Measurements from ENCODE around the gene GSTP1.
"Not testable (repeated sequence)": the region's sequence is repeated elsewhere in the genome, so short reads cannot be mapped to it uniquely, and the experiment has no call there.

The GSTP1 gene

GRCh38 chr11:67622905-67623304 is 39.3 kb downstream of the GSTP1 start:
- H3K36me3 ChIP-seq (ENCODE audit: control insufficient read depth, insufficient read depth, low read length): not testable (repeated sequence)

GRCh38 chr11:67623795-67624194 is 40.2 kb downstream of the GSTP1 start:
- not testable (repeated sequence) for H2AFZ ChIP-seq; H3K4me3 ChIP-seq (ENCODE audit: low read depth, low read length); H3K36me3 ChIP-seq (ENCODE audit: control insufficient read depth, insufficient read depth, low read length); H3K4me2 ChIP-seq (ENCODE audit: low read length); H3K9ac ChIP-seq; H3K9me3 ChIP-seq (ENCODE audit: control insufficient read depth, low read length); H3K27ac ChIP-seq; H3K27me3 ChIP-seq (ENCODE audit: control insufficient read depth, insufficient read depth, low read length); H3K79me2 ChIP-seq; H3K4me1 ChIP-seq

More at GRCh38 chr11:67622905-67623304, 39.3 kb downstream of the GSTP1 start:
- H3K4me3 ChIP-seq (ENCODE audit: low read depth, low read length); H3K27me3 ChIP-seq (ENCODE audit: control insufficient read depth, insufficient read depth, low read length); H3K9ac ChIP-seq; H3K9me3 ChIP-seq (ENCODE audit: control insufficient read depth, low read length); H3K4me2 ChIP-seq (ENCODE audit: low read length); H3K79me2 ChIP-seq; H2AFZ ChIP-seq; H3K27ac ChIP-seq; H3K4me1 ChIP-seq: not testable (repeated sequence)

GRCh38 chr11:67626131-67626833 is 42.7 kb downstream of the GSTP1 start:
- not testable (repeated sequence) for H3K9ac ChIP-seq; H2AFZ ChIP-seq; H3K27ac ChIP-seq; H3K36me3 ChIP-seq (ENCODE audit: control insufficient read depth, insufficient read depth, low read length); H3K4me1 ChIP-seq; H3K79me2 ChIP-seq; H3K9me3 ChIP-seq (ENCODE audit: control insufficient read depth, low read length); H3K4me3 ChIP-seq (ENCODE audit: low read depth, low read length); H3K27me3 ChIP-seq (ENCODE audit: control insufficient read depth, insufficient read depth, low read length); H3K4me2 ChIP-seq (ENCODE audit: low read length)

GRCh38 chr11:67626970-67627369 is 43.4 kb downstream of the GSTP1 start:
- TF ChIP-seq CTCF (IDR thresholded peaks at IDR 0.05): no peak
- H3K27me3 ChIP-seq (ENCODE audit: control insufficient read depth, insufficient read depth, low read length): no peaks in the 10 kb centered on the region

GRCh38 chr11:67627441-67627811 is 43.8 kb downstream of the GSTP1 start:
- no peak overlapping the region for H3K4me2 ChIP-seq (ENCODE audit: low read length)
- H3K79me2 ChIP-seq: no peaks in the 10 kb centered on the region
- peaks cover 6% of the 10 kb centered on the region for H3K4me1 ChIP-seq
- no peak for TF ChIP-seq CTCF (IDR thresholded peaks at IDR 0.05)
- H3K27me3 ChIP-seq (ENCODE audit: control insufficient read depth, insufficient read depth, low read length): no peaks in the 10 kb centered on the region
- no peaks in the 10 kb centered on the region for H3K9me3 ChIP-seq (ENCODE audit: control insufficient read depth, low read length)
- no peak overlapping the region for H3K9ac ChIP-seq
- no peak overlapping the region for H2AFZ ChIP-seq
- no peak overlapping the region for H3K4me3 ChIP-seq (ENCODE audit: low read depth, low read length)
- H3K27ac ChIP-seq: no peak overlapping the region
- H3K36me3 ChIP-seq (ENCODE audit: control insufficient read depth, insufficient read depth, low read length): no peaks in the 10 kb centered on the region

More at GRCh38 chr11:67626970-67627369, 43.4 kb downstream of the GSTP1 start:
- H3K4me2 ChIP-seq (ENCODE audit: low read length): no peak overlapping the region
- no peaks in the 10 kb centered on the region for H3K79me2 ChIP-seq
- H3K9ac ChIP-seq: no peak overlapping the region
- no peaks in the 10 kb centered on the region for H3K36me3 ChIP-seq (ENCODE audit: control insufficient read depth, insufficient read depth, low read length)
- no peak overlapping the region for H2AFZ ChIP-seq
- no peaks in the 10 kb centered on the region for H3K9me3 ChIP-seq (ENCODE audit: control insufficient read depth, low read length)
- H3K4me3 ChIP-seq (ENCODE audit: low read depth, low read length): no peak overlapping the region
- peaks cover 3% of the 10 kb centered on the region for H3K4me1 ChIP-seq
- no peak overlapping the region for H3K27ac ChIP-seq

- no peak overlapping the region for H3K27ac ChIP-seq
- no peak for TF ChIP-seq CTCF (IDR thresholded peaks at IDR 0.05)
- H3K4me3 ChIP-seq (ENCODE audit: low read depth, low read length): no peak overlapping the region
These were observed 44.4 kb downstream of the GSTP1 start for GRCh38 chr11:67627812-67628624.

More at GRCh38 chr11:67627812-67628624, 44.4 kb downstream of the GSTP1 start:
- no peak overlapping the region for H3K9ac ChIP-seq
- no peaks in the 10 kb centered on the region for H3K36me3 ChIP-seq (ENCODE audit: control insufficient read depth, insufficient read depth, low read length)
- peaks cover 9% of the 10 kb centered on the region for H3K4me1 ChIP-seq
- H3K4me2 ChIP-seq (ENCODE audit: low read length): peak overlapping the region; percentile 75
- no peaks in the 10 kb centered on the region for H3K9me3 ChIP-seq (ENCODE audit: control insufficient read depth, low read length)
- no peak overlapping the region for H2AFZ ChIP-seq
- H3K27me3 ChIP-seq (ENCODE audit: control insufficient read depth, insufficient read depth, low read length): no peaks in the 10 kb centered on the region
- no peaks in the 10 kb centered on the region for H3K79me2 ChIP-seq

Measured in parathyroid adenoma (tissue), 2 donors.